Inflammatory macrophage treated with lipopolysaccharide for 1 hour (primary cell): ENCODE measurements around the gene KCNT2.
"Not testable (repeated sequence)": the region's sequence is repeated elsewhere in the genome, so short reads cannot be mapped to it uniquely, and the experiment has no call there.

Experiments
- DNase-seq, 2 donors: peaks; one replicate each; pipeline ENCODE4 v3.0.0-alpha.2; 2020 to 2022

Gene KCNT2

DNA sequence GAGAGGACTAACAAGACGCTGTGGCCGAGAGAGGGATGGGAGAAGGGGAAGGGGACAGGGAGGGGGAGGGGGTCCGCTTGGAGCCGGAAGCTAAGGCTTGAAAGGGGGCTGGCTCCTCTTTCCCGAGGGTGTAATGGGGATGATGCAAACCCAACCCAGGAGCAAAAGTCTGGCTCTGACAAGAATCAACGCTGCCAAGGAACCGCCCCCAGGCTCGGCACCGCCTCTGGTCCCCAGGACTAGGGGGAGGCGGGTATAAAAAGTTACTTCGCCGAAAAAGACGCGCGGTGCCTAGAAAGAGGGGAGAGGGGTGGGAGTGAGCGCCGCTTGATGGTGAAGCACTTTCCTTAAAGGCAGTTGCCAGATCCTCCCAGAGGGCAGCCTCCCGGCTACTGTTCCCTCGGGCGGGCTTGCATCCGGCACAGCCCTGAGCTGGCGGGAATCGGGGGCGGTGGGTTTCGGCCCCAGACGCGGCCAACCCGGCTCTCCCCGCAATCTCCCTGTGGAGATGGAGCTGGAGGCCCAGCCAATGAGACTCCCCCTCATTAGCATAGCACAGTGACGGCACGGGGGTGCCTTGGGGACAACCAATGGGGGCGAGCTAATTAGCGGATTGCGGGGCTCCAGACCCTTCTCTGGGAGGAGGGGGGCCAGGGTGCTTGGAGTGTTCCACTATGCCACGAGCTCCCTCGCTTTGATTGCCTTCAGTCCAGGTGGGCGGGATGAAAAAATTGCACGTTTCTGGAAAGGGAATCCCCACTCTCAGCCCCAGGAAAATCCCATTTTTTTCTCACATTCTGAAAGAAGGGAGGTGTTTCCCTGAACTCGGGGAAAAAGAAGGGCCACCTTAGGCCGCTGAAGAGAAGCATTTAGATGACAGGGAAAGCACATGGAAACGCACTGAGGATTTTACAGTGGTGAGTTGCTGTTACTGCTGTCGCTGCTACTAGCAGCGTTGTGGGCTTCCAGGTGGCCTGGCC is at the start of gene KCNT2:
TSS of gene KCNT2 (minus strand) at position 51 of the 980 bp plus-strand sequence. CDS start 131 bp downstream, outside the sequence.
- peak; percentile 15 to 33 for DNase-seq

DNA sequence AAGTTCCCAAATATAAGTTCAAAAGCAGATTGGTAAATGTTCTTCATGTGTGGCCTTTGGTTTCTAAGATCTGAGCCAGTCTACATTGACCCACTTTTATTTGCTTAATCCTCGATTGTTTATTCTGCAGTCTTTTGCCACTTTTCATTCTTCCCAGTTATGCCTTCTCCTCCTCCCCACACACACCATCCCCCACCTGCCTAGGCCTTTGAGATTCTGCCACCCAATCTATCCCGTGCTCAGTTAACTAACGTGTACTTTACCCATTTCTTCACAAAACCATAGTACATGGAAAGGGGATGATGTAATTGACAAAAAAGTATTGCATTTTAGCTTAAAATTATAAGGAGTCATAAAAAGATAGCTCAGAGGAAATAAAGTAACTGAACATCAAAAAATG is 47.3 kb upstream of the KCNT2 start:
- no peak for DNase-seq

DNA sequence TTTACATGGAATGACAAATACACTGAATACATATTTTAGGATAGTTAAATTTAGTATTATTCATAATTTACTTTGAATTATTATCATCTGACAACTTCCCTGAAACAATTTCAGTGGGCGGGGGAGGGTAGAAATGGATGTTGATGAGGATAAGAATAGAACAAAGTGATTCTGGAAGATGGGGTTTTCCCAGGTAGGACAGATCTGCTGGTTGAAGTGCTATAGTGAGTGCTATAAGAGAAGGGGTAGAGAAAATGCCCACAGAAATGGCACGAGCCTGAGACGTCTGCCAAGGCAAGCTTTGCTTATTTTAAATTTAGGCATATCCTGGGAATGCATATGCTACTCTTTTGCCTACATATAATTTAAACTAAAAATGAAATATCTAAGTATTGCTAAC is 46.8 kb upstream of the KCNT2 start:
- DNase-seq: no peak

DNA sequence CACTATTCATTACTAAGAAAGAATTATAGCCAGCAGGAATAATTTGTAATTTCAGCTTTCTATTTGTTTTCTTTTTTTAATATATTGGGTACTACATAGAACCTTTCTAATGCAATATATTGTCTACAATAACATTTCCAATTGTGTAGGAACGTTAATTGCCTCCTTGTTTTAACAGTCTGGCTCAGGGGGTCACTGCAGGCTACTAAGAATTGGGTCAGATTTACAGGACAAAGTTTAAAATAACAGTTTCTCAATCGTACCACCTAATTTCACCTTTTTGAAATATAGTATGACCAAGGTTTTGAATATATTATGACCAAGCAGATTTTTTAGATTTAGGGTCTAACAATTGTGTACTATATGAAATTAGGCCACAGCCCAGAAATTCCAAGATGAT is 46.0 kb upstream of the KCNT2 start:
- no peak for DNase-seq

DNA sequence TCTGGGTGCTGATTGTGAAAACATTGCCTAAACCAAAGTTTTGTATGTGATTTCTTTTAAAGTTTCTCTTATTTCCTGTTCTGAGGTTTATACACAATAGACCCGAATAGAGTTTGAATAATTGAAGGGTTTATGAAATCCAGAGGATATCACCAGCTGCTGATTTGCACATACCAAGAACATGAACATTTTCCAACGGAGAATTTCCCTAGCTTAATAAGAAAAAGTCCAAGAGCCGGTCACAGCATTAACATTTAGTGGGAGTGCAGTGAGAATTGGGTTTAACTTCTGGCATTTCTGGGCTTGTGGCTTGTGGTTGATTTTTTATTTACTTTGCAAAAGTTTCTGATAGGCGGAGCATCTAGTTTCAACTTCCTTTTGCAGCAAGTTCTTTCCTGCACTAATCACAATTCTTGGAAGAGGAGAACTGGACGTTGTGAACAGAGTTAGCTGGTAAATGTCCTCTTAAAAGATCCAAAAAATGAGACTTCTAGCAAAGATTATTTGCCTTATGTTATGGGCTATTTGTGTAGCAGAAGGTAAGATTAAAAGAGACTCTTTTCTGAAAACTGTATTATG is 43.5 kb upstream of the KCNT2 start, which contains the start of gene CFH:
TSS of gene CFH (plus strand) at position 407 of the 579 bp plus-strand sequence. CDS start at position 482, 75 bp downstream.
- DNase-seq: peak; percentile 48 to 66

DNA sequence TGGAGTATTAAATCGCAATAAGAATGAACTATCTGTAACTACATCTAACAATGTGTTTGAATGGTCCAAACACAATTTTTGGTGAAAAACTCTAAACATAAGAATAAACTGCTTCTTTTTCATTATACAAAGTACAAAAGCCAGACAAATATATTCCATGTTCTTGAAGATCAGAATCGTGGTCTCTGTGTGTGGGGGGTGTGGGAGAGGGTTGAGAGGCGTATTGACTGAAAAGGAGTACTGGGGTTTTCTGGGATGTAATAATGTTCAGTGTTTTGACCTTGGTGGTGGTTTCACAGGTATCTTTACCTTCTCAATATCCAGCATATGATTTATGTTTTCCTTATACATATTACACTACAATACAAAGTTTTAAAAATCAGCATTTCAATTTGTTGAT is 42.8 kb upstream of the KCNT2 start:
- DNase-seq: no peak

DNA sequence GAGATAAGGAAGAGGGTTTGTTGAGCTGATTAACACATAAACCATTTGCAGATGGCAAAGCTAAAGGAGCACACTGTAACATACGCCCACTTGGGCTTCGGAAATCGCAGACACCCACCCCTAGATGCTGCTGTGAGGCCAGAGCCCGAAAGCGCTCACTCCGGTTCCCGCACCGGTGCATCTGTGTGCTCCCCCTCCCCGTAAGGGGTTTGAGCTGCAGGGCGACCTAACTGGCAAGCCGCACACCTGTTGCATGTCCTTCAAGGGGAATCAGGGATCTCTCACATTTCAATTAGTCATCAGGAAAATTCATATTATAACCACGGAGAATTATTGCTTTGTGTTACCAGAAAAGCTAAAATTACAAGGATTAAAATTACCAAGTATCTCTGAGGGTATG is 42.2 kb upstream of the KCNT2 start:
- no peak for DNase-seq

DNA sequence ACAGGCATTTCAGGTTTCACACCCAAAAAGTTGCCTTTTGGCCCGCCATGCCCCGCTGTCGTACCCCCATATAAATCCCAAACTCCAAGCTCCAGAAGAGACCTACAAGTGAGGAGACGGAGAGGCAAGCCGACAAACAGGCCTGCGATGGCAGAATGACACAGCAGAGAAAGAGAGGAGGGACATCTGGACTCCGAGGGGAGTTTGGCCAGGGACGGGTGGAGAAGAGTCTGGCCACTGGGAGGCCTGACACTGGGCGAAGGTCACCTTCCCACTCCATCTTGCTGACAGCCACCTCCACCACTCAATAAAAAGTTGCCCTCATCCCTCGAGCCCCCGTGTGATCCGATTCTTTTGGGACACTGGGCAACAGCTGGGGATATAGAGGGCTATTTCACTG is 41.8 kb upstream of the KCNT2 start:
- no peak for DNase-seq

DNA sequence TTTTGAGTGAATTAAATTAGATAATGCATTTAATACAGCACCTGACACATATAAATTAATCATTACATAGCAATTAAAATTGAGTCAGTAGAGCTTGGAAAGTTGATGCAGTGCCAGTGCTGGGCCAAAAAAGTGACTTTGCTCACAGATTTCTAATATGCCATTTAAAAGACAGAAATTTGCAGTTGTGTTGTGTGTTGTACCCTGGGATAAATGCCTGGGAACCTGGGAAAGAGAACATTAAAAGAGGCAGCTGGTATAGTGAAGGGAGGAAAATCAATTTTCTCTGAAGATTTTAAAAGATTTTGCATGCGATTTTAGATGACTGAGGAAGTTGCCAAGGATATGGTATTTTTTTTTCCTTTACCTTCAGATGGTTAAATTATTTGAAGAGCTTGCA is 32.7 kb upstream of the KCNT2 start:
- DNase-seq: no peak

DNA sequence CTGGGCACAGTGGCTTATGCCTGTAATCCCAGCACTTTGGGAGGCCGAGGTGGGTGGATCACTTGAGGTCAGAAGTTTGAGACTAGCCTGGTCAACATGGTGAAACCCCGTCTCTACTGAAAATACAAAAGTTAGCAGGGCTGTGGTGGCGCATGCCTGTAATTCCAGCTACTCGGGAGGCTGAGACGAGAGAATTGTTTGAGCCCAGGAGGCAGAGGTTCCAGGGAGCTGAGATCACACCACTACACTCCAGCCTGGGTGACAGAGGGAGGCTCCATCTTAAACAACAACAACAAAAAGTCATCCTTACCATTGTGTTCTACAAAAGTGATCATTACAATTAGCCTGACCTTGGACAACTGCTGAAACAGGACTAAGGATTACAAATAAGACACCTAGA is 31.1 kb upstream of the KCNT2 start:
- DNase-seq: not testable (repeated sequence)

DNA sequence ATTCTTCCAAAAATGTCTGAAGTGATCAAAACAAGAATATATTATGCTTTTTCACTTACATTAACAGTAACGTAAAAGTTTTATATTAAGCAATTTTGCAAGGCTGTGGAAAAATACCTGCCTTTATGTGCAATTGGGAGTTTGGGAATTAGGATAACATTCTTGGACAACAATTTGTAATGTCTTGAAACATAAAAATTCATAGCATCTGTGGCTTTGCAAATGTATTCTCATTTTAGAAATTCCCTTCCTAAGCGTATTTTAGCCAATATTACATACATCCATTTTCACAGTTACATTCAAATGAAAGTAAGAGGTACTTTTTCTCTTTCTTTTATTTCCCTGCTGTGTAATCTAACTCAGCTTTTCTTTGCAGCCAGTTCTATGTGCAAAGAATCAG is 30.2 kb upstream of the KCNT2 start:
- DNase-seq: no peak

DNA sequence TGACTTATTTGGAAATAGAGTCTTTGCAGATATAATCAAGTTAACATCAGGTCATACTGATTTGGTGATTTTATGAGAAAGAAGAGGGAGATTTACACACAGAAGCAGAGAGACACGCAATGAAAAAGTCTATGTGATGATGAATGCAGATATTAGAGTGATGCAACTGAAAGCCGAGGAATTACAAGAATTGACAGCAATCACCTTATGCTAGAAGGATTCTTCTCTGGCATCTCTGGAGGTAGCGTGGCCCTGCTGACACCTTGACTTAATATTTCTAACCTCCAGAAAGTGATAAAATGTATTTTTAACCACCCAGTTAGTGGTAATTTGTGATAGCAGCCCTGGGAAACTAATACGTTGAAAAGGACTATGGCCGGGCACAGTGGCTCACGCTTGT is 29.4 kb upstream of the KCNT2 start:
- DNase-seq: no peak

DNA sequence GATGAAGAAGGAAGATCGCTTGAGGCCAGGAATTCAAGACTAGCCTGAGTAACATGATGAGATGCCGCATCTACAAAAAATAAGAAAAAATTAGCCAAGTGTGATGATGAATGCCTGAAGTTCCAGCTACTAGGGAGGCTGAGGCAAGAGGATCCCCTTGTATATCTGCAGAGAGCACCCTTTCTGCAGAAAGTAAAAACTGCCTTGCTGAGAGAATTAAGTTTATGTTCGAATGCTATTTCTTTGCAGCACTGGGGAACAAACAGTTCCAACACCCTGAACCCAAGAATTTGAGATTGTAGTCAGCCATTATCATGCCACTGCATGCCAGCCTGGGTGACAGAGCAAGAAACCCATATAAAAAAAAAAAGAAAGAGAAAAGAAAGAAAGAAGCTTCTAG is 20.6 kb upstream of the KCNT2 start:
- DNase-seq: no peak

DNA sequence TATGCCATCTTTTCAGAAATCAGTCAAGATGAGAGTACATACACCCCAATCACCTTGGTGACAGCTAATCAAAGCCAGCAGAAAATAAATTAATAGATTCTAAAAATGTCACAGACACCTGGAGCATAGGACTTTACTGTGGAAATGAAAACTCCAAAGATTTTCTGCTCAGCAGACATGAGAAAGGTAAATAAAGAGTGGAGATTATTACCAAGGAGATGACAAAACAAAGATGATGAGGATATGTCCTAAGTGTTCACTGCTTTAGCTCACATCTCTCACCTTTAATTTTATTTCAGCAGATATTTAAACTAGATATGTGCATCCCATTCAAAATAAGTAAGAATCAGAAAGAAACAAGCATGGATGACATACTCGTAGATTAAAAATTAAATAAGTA is 14.8 kb upstream of the KCNT2 start:
- no peak for DNase-seq

DNA sequence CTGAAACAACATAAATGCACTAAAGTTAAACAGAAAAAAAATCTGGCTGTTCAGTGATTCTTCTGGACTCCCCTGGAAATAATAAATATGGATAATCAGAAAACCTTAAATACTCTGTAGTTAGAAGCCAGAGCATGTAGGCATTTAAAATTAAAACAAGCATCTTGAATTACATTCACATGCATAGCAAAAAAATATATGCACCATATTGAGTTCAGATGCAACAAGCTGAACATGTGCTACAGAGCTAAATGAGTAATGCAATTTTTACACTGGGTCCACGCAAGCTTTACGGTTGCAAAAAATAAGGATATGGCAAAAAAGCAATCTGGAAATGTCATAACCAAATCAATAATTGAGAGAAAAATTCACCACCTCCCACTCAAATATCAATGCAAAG is 11.5 kb upstream of the KCNT2 start:
- no peak for DNase-seq

DNA sequence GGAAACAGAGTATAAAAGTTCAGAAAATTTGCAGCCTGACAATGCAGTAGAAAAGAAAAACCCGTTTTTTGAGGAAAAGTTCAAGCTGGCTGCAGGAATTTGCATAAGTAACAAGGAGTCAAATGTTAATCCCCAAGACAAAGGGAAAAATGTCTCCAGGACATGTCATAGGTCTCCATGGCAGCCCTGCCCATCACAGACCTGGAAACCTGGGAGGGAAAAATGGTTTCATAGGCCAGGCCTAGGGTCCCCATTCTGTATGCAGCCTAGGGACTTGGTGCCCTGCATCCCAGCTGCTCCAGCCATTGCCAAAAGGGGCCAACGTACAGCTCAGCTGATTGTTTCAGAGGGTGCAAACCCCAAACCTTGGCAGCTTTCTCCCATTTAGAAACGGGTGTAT is 3.6 kb upstream of the KCNT2 start:
- no peak for DNase-seq

DNA sequence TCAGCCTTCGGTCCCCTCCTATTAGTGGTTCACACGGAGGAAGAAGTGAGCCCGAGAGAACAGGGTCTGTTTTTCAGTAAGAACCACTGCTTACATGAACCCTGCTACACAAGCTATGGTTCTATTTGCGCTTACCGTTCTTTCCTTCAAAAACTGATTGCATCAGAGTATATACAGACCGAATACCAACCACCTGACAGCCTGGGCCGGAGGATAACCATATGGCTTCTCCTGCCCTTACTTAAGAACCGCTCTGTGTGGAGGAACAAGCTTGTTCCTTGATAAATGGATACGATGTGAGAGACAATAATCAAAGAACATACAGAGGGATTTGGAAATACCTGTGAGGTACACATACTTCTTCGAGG is 1.1 kb upstream of the KCNT2 start:
- DNase-seq: no peak

DNA sequence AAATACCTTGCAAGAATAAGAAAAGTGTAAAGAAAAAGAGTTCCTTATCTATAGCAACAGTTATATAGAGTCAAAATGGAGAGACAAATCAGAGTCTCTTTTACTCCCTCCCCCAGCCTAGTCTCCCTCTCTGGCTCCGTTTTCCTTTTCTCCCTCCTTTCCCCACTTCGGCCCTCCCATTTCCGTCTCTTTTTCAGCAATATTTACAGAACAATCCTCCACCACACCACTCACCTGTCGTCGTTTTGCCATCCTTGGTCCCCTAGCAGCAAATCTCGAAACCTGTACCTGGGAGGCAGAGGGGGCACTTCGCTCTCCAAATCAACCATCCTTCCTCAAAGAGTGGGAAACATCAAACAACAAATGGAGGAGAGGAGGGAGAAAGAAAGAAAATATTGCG is 259 bp downstream of the KCNT2 start:
- no peak for DNase-seq

DNA sequence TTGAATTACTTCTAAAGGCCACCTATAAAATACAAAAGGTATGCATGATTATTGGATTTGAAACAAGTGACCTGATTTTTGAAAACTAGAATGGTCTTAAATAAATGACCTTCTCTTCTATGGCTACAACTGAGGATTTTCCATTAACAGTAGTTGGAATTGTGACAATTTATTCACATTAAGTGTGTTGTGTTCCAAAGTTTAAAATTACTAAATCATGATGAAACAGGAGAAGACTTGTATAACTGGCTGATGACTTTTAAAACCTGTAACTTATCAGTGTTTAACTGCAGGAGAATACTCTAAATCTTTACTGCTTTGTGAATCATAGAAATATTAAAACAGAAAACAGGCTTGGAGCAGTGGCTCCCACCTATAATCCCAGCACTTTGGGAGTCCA is 4.6 kb downstream of the KCNT2 start:
- no peak for DNase-seq

DNA sequence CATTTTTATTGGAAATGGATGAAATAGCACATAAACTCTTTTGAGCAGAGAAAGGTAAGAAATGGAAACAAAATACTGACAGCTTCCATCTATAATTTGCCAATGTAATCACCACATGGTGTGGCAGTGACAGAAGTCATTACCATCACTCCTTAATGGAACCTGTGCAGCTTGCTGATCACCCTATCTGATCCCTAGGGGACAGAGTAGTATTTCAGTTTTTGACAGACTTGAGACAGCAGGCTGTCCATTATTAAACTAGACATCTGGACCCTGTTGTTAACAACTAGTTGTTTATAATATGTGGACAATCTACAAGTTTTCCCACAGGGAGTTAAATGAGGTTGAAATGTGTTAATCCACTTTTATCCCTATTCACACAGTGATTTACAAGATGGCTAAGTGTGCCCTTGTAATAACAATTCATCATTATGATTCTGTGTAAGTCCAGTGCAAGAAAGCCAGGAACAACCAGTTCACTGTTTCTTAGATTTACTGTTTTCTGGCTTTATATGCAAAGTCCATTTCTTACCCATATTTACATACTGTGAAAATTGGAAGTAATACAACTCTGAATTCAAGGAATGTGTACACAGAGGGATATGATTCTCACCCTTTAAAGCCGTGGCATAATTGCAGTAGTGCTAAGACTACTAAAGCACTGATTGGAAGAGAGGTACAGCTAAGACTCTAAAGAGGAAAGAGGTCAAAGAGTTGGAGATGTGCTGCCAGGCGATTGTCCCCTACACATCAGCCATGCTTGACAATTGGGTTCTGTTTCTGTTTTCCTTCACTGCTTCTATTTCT is 9.1 kb downstream of the KCNT2 start:
- DNase-seq: no peak

DNA sequence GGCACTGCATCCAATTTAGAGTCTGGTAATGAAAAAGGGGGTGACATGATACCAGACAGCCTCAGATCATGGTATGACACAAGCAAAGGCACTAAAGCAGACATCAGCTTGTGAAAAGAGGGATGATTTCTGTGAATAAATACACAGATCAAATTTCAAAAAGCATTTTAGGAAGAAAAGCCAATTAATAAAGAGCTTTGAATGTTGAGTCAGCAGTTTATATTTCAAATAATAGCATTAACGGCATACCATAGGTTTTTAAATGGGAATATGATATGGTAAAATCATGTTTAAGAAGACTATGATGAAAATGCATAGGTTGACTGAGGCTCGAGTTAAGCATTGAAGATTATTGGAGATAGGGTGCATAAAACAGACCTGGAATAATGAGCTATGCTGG is 13.5 kb downstream of the KCNT2 start:
- DNase-seq: no peak

DNA sequence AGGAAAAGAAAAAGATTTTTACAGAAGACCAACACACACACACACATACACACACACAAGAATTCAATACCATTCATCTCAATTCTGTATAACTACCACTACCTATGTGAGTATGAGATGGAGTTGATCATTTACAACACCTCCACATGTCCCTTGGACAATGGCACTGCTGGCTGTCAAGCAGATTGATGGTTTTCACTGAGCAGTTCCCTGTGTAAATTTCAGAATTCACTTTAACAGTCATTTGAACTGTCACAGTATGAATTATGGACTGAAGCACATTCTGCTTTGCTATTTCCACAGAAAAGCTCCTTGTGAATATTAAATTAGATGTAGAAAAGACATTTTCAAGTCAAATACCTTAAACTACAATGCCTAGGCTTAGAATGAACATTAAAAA is 14.3 kb downstream of the KCNT2 start:
- DNase-seq: no peak

DNA sequence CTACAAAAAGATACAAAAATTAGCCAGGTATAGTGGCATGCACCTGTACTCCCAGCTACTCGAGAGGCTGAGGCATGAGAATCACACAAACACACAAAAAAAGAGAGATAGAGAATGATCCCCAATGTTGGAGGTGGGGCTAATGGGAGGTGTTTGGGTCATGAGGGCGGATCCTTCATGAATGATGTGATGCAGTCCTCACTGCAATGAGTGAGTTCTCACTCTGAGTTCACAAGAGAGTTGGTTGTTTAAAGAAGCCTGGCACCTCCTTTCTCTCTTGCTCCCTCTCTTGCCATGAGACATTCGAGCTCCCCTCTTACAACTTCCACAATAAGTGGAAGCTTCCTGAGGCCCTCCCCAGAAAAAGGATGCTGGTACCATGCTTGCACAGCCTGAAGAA is 17.3 kb downstream of the KCNT2 start:
- no peak for DNase-seq
